ENCODE measurements around the gene GALNT14.
"Not testable (repeated sequence)": the region's sequence is repeated elsewhere in the genome, so short reads cannot be mapped to it uniquely, and the experiment has no call there.

The GALNT14 gene, protein sequence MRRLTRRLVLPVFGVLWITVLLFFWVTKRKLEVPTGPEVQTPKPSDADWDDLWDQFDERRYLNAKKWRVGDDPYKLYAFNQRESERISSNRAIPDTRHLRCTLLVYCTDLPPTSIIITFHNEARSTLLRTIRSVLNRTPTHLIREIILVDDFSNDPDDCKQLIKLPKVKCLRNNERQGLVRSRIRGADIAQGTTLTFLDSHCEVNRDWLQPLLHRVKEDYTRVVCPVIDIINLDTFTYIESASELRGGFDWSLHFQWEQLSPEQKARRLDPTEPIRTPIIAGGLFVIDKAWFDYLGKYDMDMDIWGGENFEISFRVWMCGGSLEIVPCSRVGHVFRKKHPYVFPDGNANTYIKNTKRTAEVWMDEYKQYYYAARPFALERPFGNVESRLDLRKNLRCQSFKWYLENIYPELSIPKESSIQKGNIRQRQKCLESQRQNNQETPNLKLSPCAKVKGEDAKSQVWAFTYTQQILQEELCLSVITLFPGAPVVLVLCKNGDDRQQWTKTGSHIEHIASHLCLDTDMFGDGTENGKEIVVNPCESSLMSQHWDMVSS

DNA sequence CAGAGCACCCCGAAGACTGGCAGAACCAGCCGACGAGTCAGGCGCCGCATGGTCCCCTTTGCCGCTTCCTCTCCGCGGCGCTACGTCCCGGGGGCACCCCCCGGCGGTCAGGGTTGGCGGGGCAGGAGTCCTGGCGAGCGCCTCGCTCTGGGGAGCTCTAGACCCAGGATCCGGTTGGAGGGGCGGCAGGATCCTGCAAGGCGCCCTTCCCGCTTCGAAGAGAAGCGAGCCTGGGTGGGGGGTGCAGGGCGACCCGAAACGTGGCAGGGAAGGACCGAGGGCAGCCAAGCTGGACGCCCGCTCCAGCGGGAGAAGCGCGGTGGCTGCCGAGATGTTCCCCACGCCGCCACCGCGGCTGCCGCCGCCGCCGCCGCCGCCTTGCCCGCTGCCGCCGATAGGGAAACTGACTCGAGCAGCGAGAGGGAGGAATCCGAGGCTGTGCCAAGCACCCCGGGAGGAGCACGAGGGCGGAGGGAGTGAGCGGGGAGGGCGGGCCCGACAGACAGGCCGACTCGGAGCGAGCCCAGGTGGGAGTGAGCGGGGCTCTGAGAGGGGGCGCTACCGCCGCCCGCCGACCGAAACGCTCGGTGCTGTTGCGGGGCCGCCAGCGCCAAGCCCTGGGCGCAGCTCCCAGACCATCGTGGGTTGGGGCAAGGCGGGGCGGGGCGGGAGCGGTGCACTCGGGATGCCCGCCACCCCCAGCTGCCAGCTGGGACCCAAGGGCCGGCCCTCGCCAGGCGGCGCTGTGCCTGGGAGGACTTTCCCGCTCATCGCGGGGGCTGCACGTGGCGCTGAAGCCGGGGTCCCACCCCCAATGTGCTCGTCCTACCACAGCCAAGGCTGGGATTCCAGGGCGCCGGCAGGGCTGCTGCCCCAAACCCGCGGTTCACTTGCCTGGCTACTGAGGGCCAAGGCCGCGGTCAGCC lies at the start of gene GALNT14:
TSS of gene GALNT14 (minus strand) at position 404 of the 926 bp plus-strand sequence. CDS start at position 50, 354 bp downstream.
- peaks cover 50% of the 10 kb centered on the region for H3K27me3 Mint-ChIP-seq
- H3K9me3 Mint-ChIP-seq: no peaks in the 10 kb centered on the region
- H3K27ac Mint-ChIP-seq: no peak within 1 kb of the TSS
- peaks cover 10% of the 10 kb centered on the region for H3K4me1 Mint-ChIP-seq (ENCODE audit: low read depth)
- H3K36me3 Mint-ChIP-seq (ENCODE audit: low read depth): no peaks in the 10 kb centered on the region
- H3K4me3 Mint-ChIP-seq: peak within 1 kb of the TSS; percentile 77

DNA sequence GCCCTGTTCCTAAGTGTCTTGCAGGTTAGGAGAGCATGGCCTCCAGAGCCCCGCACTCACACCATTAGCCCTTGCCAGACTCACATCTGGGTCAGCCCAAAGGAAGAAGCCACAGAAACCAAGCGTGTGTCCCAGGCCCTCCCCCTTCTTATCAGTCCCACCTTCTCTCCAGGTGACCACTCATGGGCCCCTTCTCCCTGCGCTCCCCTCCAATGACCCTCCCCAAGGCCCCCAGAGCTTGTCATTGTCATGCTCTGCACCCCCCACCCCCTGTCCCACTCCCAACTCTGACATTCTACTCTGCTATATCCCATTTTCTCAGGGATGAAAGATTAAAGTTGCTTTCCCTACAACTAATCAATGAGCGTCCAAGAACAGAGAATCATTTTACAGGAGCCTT lies 48.9 kb upstream of the GALNT14 start:
- no peak overlapping the region for H3K4me3 Mint-ChIP-seq
- H3K36me3 Mint-ChIP-seq (ENCODE audit: low read depth): no peaks in the 10 kb centered on the region
- no peaks in the 10 kb centered on the region for H3K27me3 Mint-ChIP-seq
- H3K27ac Mint-ChIP-seq: no peak overlapping the region
- H3K4me1 Mint-ChIP-seq (ENCODE audit: low read depth): no peaks in the 10 kb centered on the region
- H3K9me3 Mint-ChIP-seq: no peaks in the 10 kb centered on the region

DNA sequence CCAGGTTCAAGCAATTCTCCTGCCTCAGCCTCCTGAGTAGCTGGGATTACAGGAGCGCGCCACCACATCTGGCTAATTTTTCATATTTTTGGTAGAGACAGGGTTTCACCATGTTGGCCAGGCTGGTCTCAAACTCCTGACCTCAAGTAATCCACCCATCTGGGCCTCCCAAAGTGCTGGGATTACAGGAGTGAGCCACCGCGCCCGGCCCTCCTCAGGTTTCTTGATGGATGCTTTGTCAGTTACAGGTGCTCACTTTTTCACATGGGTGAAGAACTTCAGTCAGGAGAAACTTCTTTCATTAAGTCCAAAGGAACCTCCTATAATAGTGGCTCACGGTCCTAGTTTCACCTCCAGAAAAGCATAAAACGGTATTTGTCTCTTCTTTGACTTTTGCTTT lies 45.7 kb upstream of the GALNT14 start:
- not testable (repeated sequence) for H3K4me1 Mint-ChIP-seq (ENCODE audit: low read depth); H3K4me3 Mint-ChIP-seq; H3K27ac Mint-ChIP-seq; H3K9me3 Mint-ChIP-seq; H3K36me3 Mint-ChIP-seq (ENCODE audit: low read depth); H3K27me3 Mint-ChIP-seq

DNA sequence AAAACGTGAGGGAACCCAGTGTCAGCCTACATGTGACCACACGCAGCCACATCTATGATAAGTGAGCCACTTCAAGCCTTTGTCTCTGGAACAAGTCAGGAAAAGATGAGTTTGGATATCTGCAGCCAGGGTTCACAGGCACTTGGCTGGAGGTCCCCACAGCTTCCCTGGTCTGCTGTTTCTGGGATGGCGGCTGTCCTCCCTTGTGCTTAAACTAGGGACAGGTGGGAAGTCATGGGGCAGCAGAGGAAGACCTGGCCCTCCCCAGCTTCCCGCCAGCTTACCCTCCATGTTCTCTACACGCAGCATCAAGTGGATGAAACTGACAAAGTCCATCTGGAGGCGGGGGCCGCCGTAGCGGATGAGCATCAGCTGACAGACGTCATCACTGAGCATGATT lies 38.5 kb upstream of the GALNT14 start:
- Mint-ChIP-seq H3K4me3 (no peak overlapping the region), H3K9me3 (no peaks in the 10 kb centered on the region), H3K27me3 (no peaks in the 10 kb centered on the region), H3K27ac (no peak overlapping the region), H3K36me3 (ENCODE audit: low read depth) (no peaks in the 10 kb centered on the region), H3K4me1 (ENCODE audit: low read depth) (no peaks in the 10 kb centered on the region)

DNA sequence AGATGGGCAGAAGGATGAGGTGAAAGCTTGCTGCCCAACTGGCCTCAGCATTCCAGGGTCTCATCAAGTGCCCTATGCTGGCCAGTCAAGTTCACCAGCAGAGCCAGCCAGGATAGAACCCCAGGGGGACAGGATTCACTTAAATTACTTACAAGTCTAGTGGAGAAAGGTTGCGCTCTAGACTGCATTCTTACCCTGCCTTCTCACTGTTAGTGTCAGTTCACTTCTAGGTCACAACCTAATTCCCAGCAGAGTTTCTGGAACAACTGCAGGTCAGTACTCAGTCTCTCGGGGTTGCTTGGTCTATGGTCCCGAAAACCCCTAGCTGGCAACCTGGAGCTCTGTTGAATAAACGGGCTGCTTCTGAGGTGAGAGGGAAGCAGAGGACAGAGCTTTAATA lies 32.9 kb upstream of the GALNT14 start:
- Mint-ChIP-seq H3K36me3 (ENCODE audit: low read depth) (no peaks in the 10 kb centered on the region), H3K9me3 (no peaks in the 10 kb centered on the region), H3K27me3 (peaks cover 5% of the 10 kb centered on the region), H3K27ac (no peak overlapping the region), H3K4me3 (no peak overlapping the region), H3K4me1 (ENCODE audit: low read depth) (no peaks in the 10 kb centered on the region)

DNA sequence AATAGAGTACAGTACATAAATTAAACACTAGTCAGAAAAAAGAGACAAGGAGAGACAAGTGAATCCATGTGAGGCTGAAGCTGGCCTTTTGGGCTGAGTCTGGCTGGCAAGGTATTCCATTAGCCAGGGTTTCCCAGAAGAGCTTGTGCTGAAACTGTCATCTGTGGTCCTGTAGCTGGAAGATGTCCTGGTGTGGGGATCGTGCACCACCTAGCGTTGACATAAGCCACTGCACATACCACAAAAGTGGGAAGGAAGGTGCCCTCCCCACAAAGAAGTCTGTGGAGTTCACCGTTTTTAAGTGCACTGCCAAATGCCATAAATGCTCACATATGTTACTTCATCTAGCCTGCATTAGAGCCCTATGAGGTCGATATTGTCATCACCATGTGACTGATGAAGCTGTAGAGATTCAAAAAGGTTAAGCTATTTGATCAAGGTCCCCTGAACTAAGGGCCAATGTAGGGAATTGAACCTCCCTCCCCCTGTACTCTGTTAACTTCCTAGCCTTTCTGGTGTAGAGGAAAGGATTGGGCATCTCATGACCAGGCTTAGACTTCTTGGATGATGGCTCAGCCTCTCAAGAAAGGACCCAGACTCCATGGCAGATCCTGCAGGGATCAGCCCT lies 31.9 kb upstream of the GALNT14 start:
- Mint-ChIP-seq H3K27ac (no peak overlapping the region), H3K9me3 (no peaks in the 10 kb centered on the region), H3K36me3 (ENCODE audit: low read depth) (no peaks in the 10 kb centered on the region), H3K4me1 (ENCODE audit: low read depth) (no peaks in the 10 kb centered on the region), H3K4me3 (no peak overlapping the region), H3K27me3 (peaks cover 5% of the 10 kb centered on the region)

DNA sequence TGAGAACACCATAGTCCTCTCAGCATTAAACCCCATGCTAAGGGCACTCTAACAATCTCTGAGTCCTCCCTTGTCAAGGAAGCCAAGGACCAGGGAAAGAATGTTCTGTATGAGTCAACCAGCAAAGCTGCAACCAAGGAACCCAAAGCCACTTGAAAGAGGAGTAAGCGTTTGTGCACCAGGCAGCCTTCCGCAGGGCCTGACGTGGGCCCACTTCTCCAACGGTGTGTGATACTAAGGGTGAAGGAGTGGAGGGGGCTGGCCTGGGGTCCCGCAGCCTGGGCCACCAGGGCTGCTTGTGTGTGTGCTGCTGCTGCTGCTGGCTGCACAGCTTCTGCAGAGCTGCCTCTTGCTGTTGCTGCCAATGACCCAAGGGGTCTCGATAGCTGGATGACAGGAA lies 30.1 kb upstream of the GALNT14 start:
- H3K9me3 Mint-ChIP-seq: no peaks in the 10 kb centered on the region
- no peak overlapping the region for H3K4me3 Mint-ChIP-seq
- H3K27me3 Mint-ChIP-seq: peaks cover 5% of the 10 kb centered on the region
- H3K36me3 Mint-ChIP-seq (ENCODE audit: low read depth): no peaks in the 10 kb centered on the region
- no peaks in the 10 kb centered on the region for H3K4me1 Mint-ChIP-seq (ENCODE audit: low read depth)
- H3K27ac Mint-ChIP-seq: no peak overlapping the region

DNA sequence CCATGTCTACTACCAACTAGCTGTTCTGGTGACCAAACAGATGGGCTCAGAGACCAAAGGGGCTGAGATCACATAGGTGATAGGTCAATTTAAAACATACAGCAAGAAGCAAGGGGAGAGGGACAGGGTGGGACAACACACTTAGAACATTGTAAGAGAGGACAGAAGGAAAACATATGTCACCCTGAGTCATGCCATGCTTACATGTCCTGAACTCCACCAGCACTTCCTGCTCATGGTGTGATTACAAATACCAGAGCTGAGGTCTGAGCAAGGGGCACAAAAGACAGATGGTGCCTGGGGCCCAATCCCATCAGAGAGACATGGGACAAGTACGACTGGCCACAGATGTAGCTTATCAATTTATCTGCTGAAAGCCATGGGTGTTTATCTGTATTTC lies 28.7 kb upstream of the GALNT14 start:
- H3K4me1 Mint-ChIP-seq (ENCODE audit: low read depth): no peaks in the 10 kb centered on the region
- no peaks in the 10 kb centered on the region for H3K36me3 Mint-ChIP-seq (ENCODE audit: low read depth)
- H3K27ac Mint-ChIP-seq: no peak overlapping the region
- no peak overlapping the region for H3K4me3 Mint-ChIP-seq
- no peaks in the 10 kb centered on the region for H3K9me3 Mint-ChIP-seq
- peaks cover 5% of the 10 kb centered on the region for H3K27me3 Mint-ChIP-seq

DNA sequence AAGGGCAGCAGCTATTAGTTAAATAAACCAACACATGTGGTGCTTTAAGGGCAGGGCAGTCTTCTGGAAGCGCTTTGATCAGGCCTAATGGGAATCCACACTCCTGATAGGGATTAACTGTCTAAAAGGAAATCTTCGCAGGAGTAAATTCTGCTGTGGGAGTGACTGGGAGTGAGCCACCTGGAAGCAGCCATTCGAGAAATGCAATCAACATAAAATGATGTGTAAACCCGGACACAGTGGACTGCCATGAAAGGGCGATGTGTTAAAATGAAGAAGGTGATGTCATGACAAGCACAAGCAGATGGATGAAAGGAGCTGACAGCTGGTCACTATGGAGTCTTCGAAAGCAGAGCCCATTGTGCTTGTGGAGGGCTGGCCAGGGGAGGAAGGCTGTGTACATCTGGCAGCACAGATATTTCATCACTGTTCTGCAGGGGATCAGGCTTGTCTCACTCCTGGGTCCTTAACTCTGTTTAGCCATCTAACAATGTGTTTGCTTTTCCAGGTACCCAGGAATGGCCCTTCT lies 24.8 kb upstream of the GALNT14 start:
- no peak overlapping the region for H3K4me3 Mint-ChIP-seq
- no peaks in the 10 kb centered on the region for H3K36me3 Mint-ChIP-seq (ENCODE audit: low read depth)
- H3K27me3 Mint-ChIP-seq: no peaks in the 10 kb centered on the region
- H3K27ac Mint-ChIP-seq: no peak overlapping the region
- no peaks in the 10 kb centered on the region for H3K4me1 Mint-ChIP-seq (ENCODE audit: low read depth)
- H3K9me3 Mint-ChIP-seq: no peaks in the 10 kb centered on the region

DNA sequence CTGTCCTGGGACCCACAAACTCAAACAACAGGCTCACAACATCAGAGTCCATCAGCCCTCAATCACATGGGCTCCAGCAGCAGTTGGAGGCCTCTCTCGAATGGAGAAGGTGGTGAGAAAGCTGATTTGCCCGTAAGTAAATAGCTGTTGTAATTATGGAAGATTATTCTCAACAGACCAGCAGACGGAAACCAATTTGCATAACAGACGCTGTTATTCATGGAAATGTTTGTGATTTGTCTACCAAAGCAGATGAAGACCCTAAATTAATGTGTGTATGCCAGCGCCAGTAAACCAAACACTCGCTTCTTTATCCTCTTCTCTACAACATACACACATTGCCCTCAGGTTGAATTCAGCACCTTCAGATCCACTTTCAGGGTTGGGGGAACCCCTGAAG lies 23.4 kb upstream of the GALNT14 start:
- Mint-ChIP-seq H3K27ac (no peak overlapping the region), H3K27me3 (peaks cover under 1% of the 10 kb centered on the region), H3K4me1 (ENCODE audit: low read depth) (no peaks in the 10 kb centered on the region), H3K36me3 (ENCODE audit: low read depth) (no peaks in the 10 kb centered on the region), H3K9me3 (no peaks in the 10 kb centered on the region), H3K4me3 (no peak overlapping the region)

DNA sequence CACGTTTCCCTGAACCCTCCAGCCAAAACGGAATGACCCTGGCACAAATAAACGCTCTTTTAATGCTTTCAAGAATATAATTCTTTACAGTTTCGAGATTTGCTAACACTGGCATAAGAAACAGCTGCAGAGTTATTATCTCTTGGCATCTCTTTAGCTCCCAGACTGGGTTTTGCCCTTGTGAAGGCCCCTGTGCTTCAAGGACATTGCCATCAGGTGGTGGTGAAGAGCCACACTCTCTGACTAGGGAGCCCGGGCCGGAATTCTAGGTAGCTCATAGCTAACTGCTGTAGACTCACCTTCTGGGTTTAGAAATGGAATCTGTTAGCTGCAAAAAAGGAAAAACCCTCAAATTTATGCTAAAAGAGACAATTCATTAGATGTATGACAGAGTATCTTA lies 13.3 kb upstream of the GALNT14 start:
- no peak overlapping the region for H3K4me3 Mint-ChIP-seq
- H3K4me1 Mint-ChIP-seq (ENCODE audit: low read depth): no peaks in the 10 kb centered on the region
- H3K27me3 Mint-ChIP-seq: peaks cover 6% of the 10 kb centered on the region
- H3K9me3 Mint-ChIP-seq: no peaks in the 10 kb centered on the region
- H3K36me3 Mint-ChIP-seq (ENCODE audit: low read depth): no peaks in the 10 kb centered on the region
- H3K27ac Mint-ChIP-seq: no peak overlapping the region

DNA sequence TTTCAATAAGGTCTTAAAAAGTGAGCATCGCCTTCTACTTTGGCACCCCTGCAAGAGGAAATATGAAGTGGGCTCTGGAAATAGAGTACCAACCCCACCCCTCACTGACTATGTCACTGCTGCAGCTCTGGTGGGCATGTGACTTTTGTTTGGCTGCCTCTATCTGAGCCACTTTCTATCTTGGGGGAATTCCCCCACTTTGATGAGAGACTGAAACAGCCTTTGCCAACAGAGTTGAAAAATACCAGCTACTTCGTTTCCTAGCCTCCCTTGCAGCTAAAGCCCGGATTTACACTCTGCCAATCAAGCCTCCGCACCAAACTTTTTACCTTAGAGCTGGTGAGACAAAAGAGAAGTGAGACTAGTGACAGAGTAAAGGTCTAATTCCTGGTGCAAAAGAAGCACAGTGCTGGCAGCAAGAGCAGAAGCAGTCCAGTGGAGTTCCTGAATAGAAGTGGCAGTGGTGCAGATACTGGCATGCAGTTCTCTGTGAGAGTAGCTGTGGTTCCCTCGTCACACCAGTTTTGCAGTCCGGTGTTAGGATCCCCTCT lies 12.0 kb upstream of the GALNT14 start:
- Mint-ChIP-seq H3K27me3 (peaks cover 3% of the 10 kb centered on the region), H3K9me3 (no peaks in the 10 kb centered on the region)

DNA sequence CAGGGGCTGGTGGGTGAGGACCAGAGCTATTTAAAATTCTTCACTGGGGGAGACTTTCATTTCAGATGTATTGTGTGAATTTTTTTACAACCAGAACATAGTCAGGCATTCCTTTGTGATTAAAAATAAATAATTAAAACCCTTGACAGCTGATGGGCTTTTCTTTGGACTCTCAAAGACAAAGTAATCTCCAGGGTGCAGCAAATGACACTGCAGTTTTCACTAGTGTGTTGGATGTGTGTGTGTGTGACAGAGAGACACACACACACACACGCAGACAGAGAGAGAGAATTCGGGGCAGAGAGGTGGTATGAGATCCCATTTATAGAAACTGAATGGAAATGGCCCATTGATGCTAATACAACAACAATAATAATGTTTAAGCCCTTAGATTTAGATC lies 10.3 kb upstream of the GALNT14 start:
- Mint-ChIP-seq H3K27me3 (peaks cover 3% of the 10 kb centered on the region), H3K4me3 (no peak overlapping the region), H3K4me1 (ENCODE audit: low read depth) (no peaks in the 10 kb centered on the region), H3K36me3 (ENCODE audit: low read depth) (no peaks in the 10 kb centered on the region), H3K27ac (no peak overlapping the region), H3K9me3 (no peaks in the 10 kb centered on the region)

More for the DNA sequence above, 12.0 kb upstream of the GALNT14 start:
- Mint-ChIP-seq H3K27ac (no peak overlapping the region), H3K4me1 (ENCODE audit: low read depth) (no peaks in the 10 kb centered on the region), H3K4me3 (no peak overlapping the region), H3K36me3 (ENCODE audit: low read depth) (no peaks in the 10 kb centered on the region)

DNA sequence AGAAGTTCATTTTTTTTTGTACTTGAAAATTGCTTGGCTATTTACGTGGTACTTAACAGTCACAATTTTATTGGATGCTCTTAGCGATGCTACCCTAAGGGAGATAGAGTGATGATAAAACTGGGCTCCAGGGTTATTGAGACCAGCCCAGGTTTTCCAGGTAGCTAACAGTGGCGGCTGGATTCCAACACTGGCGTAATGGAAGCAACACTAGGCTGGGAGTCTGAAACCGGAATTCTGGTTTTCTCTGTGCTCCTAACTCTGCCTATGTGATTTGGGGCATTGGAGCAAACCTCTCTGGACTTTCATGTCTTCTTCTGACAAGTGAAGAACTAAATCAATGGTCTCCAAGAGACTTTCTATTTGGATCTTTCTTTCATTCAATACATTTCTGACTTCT lies 9.4 kb upstream of the GALNT14 start:
- H3K36me3 Mint-ChIP-seq (ENCODE audit: low read depth): no peaks in the 10 kb centered on the region
- H3K4me3 Mint-ChIP-seq: no peak overlapping the region
- no peaks in the 10 kb centered on the region for H3K9me3 Mint-ChIP-seq
- H3K4me1 Mint-ChIP-seq (ENCODE audit: low read depth): no peaks in the 10 kb centered on the region
- no peak overlapping the region for H3K27ac Mint-ChIP-seq
- peaks cover 3% of the 10 kb centered on the region for H3K27me3 Mint-ChIP-seq

Data from stimulated activated naive CD8-positive, alpha-beta T cell treated with anti-CD3 and anti-CD28 coated beads, Interleukin-15, Interleukin-2, amounts not matched to agents 100 ng/mL and 50 ng/mL, for 24 hours (primary cell).